ENCODE results near the gene HDAC4. TPM values are rescaled to one million over a fixed set of nuclear protein-coding genes. Genes with fewer than 3 reads are reported as not detected.

Gene HDAC4
- total and polyA plus RNA-seq, 10 of the 15 experiments (the other 5 are each of a cell fraction or from before 2014, with no cell fraction given) = 0.22 to 15.7 (median 4.8) TPM

GRCh38 chr2:239259603-239260298, 141.1 kb downstream of the HDAC4 start (continued):
- TF ChIP-seq SIN3A (IDR thresholded peaks at IDR 0.05; ENCODE audit: low read depth, low read length) = no peak
- TF ChIP-seq YBX1 (IDR thresholded peaks at IDR 0.05) = no peak
- TF ChIP-seq POLR2AphosphoS2 (IDR thresholded peaks at IDR 0.05; ENCODE audit: low read depth, low read length) = no peak
- no peak for TF ChIP-seq IRF4 (IDR thresholded peaks at IDR 0.05; ENCODE audit: low read depth, low read length)
- no peak for TF ChIP-seq RB1 (IDR thresholded peaks at IDR 0.05; ENCODE audit: borderline replicate concordance)
- TF ChIP-seq CBX3 (IDR thresholded peaks at IDR 0.05; ENCODE audit: borderline replicate concordance, low read depth) = no peak
- TF ChIP-seq MXI1 (IDR thresholded peaks at IDR 0.05; ENCODE audit: low read depth, low read length) = no peak
- TF ChIP-seq BCLAF1 (IDR thresholded peaks at IDR 0.05) = no peak
- no peak for TF ChIP-seq BCL11A (IDR thresholded peaks at IDR 0.05; ENCODE audit: low read depth, low read length)
- no peak for TF ChIP-seq NR2C2 (IDR thresholded peaks at IDR 0.05; ENCODE audit: borderline replicate concordance, control insufficient read depth, insufficient read length, low read depth)
- TF ChIP-seq CUX1 (IDR thresholded peaks at IDR 0.05; ENCODE audit: insufficient replicate concordance, low read depth, low read length) = no peak
- no peak for TF ChIP-seq KAT2A (conservative IDR thresholded peaks at IDR 0.05; ENCODE audit: control insufficient read depth, low read depth, low read length)

All from GM12878 (cell line).